Measurements from ENCODE around the gene EDA.

The EDA gene

DNA sequence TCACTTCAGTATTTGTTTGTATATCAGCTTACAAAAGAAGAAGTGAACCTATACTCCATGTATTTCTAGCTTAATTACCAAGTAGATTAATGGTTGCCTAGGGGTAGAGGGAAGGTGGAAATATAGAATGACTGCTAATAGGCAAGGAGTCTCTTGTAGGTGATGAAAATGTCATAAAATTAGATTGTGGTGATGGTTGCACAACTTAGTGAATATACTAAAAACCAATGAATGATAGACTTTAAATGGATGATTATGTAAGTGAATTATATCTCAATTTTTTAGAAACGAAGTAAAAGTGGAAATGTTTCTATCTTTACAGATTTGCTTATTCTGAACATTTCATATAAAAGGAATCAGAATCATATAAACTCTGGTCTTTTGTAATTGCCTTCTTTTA is 268.3 kb downstream of the EDA start:
- in situ Hi-C loops (cut with MboI; ENCODE audit: low pct_unique_long_range_greater_than_20kb, low sequenced_read_pairs, unreplicated experiment) = no loop called here
- TF ChIP-seq, protein P1, sequence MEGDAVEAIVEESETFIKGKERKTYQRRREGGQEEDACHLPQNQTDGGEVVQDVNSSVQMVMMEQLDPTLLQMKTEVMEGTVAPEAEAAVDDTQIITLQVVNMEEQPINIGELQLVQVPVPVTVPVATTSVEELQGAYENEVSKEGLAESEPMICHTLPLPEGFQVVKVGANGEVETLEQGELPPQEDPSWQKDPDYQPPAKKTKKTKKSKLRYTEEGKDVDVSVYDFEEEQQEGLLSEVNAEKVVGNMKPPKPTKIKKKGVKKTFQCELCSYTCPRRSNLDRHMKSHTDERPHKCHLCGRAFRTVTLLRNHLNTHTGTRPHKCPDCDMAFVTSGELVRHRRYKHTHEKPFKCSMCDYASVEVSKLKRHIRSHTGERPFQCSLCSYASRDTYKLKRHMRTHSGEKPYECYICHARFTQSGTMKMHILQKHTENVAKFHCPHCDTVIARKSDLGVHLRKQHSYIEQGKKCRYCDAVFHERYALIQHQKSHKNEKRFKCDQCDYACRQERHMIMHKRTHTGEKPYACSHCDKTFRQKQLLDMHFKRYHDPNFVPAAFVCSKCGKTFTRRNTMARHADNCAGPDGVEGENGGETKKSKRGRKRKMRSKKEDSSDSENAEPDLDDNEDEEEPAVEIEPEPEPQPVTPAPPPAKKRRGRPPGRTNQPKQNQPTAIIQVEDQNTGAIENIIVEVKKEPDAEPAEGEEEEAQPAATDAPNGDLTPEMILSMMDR (IDR thresholded peaks at IDR 0.05; ENCODE audit: extremely low read depth, insufficient read depth, missing control alignments) = no peak
- no peak for DNase-seq (ENCODE audit: low spot score)

DNA sequence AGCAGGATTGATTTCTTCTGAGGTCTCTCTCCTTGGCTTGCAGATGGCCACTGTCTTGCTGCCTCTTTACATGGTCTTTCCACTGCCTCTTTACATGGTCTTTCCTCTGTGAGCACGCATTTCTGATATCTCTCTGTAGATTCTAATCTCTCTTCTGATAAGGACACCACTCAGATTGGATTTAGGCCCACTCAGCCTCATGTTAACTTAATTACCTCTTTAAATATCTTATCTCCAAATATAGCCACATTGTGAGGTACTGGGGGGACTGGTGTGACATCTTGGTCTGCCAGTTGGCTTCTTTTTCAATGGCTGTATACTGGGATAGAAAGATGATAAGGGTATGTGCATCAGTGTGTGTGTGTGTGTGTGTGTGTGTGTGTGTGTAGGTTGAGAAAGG is 280.1 kb downstream of the EDA start:
- DNase-seq (ENCODE audit: low spot score) = no peak
- TF ChIP-seq, protein P1 (IDR thresholded peaks at IDR 0.05; ENCODE audit: extremely low read depth, insufficient read depth, missing control alignments) = no peak
- in situ Hi-C loops (cut with MboI; ENCODE audit: low pct_unique_long_range_greater_than_20kb, low sequenced_read_pairs, unreplicated experiment) = no loop called here

DNA sequence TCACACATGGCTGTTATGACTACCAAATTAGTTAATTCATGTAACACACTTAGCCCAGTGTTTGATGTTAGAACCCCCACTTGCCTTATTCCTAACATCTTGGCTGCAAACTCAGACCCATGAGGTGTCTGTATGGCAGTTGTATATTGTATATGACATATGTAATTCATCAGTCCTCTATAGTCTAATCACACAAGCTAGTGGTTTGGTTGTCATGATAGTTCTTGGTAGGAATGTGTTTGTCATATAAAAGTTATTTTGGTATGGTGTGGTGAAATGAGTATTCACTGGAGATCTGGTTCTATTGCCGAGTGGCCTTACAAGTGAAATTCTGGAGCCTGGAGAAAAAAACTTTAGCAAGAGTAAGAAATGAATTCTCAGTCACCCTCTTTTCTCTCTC is 284.6 kb downstream of the EDA start:
- DNase-seq (ENCODE audit: low spot score) = no peak
- TF ChIP-seq, protein P1 (IDR thresholded peaks at IDR 0.05; ENCODE audit: extremely low read depth, insufficient read depth, missing control alignments) = no peak
- in situ Hi-C loops (cut with MboI; ENCODE audit: low pct_unique_long_range_greater_than_20kb, low sequenced_read_pairs, unreplicated experiment) = no loop called here

DNA sequence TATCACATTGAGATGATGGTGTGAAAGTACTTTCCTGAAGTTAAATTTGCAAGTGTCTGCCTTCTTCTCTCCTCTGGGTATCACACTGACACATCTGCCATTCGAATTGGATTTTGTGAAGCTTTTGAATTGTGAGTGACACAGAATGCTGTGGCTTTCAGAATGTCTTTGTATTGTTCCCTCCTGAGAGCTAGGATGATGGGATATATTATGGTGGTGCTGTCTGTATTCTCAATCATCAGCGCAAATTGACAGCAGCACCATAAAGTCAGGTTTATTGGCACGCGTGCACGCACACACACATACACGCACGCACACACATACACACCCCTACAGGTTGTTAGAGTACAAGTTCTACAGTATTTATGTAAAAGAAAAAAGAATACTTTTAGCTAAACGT is 290.5 kb downstream of the EDA start:
- TF ChIP-seq, protein P1 (IDR thresholded peaks at IDR 0.05; ENCODE audit: extremely low read depth, insufficient read depth, missing control alignments) = no peak

DNA sequence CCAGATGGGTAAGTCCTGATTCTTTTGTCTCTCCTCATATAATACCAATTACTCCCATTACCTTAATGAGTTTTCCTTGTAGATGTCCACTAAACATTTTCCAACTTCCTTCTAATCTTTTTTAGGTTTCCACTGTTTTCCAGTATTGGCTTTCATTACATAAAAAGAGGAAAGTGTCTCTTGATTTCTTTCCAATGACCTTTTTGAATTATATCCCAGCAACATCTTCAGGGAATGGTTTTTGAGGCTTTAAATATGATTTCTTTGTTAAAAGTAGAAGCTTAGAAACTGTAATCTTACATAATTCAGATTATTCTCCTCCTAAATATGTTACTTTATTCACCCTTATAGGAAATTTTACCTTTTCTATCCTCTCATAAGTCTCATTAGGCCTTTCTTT is 298.9 kb downstream of the EDA start:
- in situ Hi-C loops (cut with MboI; ENCODE audit: low pct_unique_long_range_greater_than_20kb, low sequenced_read_pairs, unreplicated experiment) = no loop called here
- TF ChIP-seq, protein P1 (IDR thresholded peaks at IDR 0.05; ENCODE audit: extremely low read depth, insufficient read depth, missing control alignments) = no peak
- DNase-seq (ENCODE audit: low spot score) = no peak

More for the DNA sequence above, 290.5 kb downstream of the EDA start:
- DNase-seq (ENCODE audit: low spot score) = no peak
- in situ Hi-C loops (cut with MboI; ENCODE audit: low pct_unique_long_range_greater_than_20kb, low sequenced_read_pairs, unreplicated experiment) = no loop called here

DNA sequence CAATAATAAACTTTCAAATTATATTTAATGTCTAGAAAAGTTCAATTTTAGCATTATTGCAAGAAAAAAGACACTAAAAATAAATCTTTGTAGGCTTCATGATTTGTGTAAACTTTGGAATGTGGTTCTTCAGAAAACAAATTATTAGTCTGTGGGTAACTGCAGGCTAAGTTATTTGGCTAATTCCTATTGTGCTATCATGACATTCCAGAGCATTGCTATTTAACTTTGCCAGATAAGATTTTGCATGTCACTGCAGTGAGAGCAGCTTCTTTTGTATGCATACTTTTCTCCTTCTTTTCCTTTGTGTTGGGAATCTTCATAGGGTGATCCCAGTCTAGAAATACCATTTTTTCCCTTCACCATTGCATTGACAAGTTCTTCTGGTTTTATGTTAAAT is 303.8 kb downstream of the EDA start:
- TF ChIP-seq, protein P1 (IDR thresholded peaks at IDR 0.05; ENCODE audit: extremely low read depth, insufficient read depth, missing control alignments) = no peak
- in situ Hi-C loops (cut with MboI; ENCODE audit: low pct_unique_long_range_greater_than_20kb, low sequenced_read_pairs, unreplicated experiment) = no loop called here

DNA sequence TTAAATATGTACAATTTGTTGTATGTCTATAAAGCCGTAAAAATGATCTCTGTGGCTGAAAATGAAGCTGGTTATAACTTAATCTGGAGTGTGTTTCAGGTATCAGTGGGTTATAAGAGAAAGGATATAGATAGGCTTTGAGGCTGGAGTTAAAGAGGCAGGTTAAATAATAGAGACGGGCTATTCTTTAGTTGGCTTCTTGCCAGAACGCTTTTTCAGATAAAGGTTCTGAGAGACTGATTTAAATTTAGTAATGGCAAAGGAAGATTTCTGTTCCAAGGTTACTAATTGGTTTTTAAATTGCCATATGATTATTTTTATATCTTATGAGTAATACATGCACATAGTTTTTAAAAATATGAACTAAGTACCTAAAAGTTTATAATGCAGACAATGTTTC is 316.4 kb downstream of the EDA start:
- TF ChIP-seq, protein P1 (IDR thresholded peaks at IDR 0.05; ENCODE audit: extremely low read depth, insufficient read depth, missing control alignments) = no peak
- in situ Hi-C loops (cut with MboI; ENCODE audit: low pct_unique_long_range_greater_than_20kb, low sequenced_read_pairs, unreplicated experiment) = no loop called here
- DNase-seq (ENCODE audit: low spot score) = no peak

More for the DNA sequence above, 303.8 kb downstream of the EDA start:
- no peak for DNase-seq (ENCODE audit: low spot score)
